ENCODE results near the gene LYST.
"Not testable (repeated sequence)": the region's sequence is repeated elsewhere in the genome, so short reads cannot be mapped to it uniquely, and the experiment has no call there.

The LYST gene, protein sequence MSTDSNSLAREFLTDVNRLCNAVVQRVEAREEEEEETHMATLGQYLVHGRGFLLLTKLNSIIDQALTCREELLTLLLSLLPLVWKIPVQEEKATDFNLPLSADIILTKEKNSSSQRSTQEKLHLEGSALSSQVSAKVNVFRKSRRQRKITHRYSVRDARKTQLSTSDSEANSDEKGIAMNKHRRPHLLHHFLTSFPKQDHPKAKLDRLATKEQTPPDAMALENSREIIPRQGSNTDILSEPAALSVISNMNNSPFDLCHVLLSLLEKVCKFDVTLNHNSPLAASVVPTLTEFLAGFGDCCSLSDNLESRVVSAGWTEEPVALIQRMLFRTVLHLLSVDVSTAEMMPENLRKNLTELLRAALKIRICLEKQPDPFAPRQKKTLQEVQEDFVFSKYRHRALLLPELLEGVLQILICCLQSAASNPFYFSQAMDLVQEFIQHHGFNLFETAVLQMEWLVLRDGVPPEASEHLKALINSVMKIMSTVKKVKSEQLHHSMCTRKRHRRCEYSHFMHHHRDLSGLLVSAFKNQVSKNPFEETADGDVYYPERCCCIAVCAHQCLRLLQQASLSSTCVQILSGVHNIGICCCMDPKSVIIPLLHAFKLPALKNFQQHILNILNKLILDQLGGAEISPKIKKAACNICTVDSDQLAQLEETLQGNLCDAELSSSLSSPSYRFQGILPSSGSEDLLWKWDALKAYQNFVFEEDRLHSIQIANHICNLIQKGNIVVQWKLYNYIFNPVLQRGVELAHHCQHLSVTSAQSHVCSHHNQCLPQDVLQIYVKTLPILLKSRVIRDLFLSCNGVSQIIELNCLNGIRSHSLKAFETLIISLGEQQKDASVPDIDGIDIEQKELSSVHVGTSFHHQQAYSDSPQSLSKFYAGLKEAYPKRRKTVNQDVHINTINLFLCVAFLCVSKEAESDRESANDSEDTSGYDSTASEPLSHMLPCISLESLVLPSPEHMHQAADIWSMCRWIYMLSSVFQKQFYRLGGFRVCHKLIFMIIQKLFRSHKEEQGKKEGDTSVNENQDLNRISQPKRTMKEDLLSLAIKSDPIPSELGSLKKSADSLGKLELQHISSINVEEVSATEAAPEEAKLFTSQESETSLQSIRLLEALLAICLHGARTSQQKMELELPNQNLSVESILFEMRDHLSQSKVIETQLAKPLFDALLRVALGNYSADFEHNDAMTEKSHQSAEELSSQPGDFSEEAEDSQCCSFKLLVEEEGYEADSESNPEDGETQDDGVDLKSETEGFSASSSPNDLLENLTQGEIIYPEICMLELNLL (N-terminal part only)

DNA sequence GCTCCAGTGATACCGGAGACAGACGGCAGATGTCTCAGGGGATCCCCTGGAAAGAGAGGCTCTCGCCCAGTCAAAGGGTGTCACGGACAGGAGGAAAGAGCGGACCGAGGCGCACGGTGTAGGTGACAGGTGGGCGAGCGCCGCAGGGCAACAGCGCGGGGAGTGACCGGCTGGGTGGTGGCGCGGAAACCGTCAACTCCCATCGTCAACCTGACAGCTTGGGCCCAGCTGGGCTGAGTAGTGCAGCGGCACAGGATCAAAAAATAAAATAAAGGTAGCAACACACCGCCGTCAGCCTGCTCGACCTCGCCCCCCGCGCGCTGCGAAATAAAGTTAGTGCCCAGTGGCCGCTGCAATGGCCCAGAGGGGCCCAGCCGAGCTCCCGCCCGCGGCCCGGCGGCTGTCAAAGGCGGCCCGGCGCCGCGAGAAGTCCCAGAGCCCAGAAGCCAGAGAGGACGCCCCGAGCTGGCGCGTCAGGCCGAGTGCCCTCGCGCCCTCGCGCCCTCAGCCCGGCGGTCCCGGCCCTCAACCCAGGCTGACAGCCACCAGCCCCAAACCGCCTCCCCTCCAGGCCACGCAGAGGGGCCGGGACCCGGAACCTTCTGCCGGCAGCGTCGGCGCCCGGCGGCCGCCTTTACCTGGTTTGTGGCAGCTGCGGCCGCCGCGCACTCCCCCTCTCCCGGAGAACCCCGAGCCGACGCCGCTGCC lies at the start of gene LYST:
Gene LYST, minus strand, starts transcription at position 702 of the 708 bp plus-strand sequence. CDS start 36,489 bp downstream, outside the sequence.
- peak in 1 of 2 donors; percentile 37 for DNase-seq

DNA sequence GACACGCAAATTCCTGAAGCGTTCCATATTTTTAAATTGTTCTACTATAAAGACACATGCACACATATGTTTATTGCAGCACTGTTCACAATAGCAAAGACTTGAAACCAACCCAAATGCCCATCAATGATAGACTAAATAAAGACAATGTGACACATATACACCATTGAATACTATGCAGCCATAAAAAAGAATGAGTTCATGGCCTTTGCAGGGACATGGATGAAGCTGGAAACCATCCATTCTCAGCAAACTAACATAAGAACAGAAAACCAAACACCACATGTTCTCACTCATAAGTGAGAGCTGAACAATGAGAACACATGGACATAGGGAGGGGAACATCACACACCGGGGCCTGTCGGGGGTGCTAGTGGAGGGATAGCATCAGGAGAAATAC lies 48.8 kb upstream of the LYST start:
- not testable (repeated sequence) for DNase-seq

- DNase-seq: no peak
These were observed 46.6 kb upstream of the LYST start for GRCh38 chr1:235913311-235913710.

DNA sequence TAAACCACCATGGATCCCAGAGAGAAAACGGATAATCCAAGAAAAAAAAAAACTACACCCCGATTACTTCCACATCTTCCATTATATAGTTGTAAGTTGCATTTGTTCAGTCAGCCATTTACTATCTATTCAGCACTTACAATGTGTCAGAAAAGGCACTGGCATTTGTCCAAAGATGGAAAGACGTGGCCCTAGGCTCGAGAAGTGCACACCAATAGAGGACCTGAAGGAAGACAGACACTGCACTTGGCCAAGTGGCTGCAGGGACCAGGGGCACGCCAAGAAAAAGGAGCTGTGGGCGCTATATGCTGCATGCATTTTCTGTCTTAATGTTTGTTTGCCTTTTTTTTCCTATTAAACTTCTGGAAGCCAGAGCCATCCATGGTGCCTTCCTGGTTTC lies 45.2 kb upstream of the LYST start:
- DNase-seq: no peak

DNA sequence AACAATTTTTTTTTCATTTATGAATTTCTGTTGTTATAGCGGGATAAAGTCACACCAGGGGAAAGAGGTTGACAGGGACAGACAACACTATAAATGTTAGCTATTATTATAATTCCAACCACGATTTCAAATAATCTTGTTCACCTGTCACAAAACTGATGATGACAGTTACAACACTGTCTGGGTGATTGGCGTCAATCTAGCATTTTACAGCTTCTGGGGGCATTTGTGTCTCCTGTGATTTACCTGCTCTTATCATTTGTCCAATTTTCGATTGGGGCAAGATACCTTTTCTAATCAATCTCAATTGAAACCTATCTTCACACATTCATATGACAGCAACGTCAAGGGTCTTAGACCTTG lies 44.6 kb upstream of the LYST start:
- DNase-seq: no peak

GRCh38 chr1:235910357-235911299 lies 43.9 kb upstream of the LYST start:
- DNase-seq: peak; percentile 20 to 30

DNA sequence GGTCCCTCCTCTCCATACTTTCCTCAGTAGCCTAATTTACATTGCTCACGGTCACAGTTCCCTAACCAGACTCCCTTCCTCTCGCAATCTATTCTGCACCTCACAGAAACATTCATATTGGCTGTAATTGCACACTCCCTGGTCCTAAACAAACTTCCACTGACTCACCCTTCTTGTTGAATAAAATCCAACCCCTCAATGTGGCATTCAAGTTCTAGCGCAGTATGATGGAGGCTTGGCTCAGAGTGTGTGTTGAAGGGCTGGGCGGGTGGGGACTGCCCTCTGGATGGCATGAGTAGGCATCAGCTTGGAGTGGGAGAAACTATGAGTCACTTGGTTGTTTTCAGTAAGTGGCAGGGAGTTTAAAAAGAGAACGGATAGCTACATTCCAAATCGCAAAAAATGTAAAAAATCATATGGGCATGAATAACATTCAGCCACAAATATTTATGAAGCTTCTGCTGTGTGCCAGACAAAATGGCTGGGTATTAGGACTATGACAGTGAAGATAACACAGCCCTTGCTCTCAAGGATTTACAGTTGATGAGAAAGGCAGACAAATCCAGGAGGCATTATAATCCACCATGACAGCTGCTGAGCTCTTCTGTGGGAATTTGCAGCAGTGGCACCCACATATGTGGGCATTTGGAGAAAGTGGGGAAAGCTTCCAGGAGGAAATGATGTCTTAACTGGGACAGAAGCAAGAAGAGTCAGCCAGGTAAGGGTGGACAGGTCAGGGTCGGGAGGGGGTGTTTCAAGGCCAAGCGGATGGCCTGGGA lies 42.2 kb upstream of the LYST start:
- no peak for DNase-seq

DNA sequence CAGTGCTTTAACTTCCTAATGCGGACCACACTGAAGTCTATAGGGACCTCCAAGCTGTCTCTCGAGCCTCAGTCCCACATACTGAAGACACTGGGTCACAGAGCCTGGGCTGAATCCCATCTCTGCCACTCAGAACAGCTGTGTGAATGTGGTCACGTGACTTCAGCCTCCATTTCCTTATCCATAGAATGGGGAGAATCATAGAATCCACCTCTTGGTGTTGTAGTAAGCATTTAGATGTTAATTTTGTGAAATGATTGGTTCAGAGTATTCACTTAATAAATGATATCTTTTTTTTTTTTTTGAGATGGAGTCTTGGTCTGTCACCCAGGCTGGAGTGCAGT lies 41.2 kb upstream of the LYST start:
- no peak for DNase-seq

- DNase-seq: no peak
These were observed 40.6 kb upstream of the LYST start for GRCh38 chr1:235907187-235907896.

DNA sequence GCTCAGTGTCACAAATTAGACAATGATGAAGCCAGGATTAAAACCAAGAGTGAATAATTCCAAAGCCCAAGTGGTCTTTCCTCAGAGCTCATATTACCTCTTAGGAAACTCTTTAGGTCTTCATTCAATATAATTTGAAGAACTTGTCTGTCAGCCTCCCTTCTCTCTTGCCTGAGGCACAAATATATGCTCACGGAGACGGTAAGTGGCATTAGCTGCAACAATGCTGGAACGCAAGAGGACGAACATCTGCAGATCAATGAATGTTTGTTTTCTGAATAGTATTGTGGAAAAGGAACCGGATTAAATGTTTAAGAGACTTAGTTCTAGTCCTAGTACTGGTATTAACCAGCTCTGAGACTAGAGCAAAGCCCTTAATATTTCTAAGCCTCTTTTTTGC lies 39.7 kb upstream of the LYST start:
- DNase-seq: no peak

DNA sequence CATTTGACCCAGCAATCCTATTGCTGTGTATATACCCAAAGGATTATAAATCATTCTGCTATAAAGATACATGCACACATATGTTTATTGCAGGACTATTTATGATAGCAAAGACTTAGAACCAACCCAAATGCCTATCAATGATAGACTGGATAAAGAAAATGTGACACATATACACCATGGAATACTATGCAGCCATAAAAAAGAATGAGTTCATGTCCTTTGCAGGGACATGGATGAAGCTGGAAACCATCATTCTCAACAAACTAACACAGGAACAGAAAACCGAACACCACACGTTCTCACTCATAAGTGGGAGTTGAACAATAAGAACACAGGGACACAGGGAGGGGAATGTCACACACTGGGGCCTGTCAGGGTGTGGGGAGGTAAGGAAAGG lies 37.1 kb upstream of the LYST start:
- not testable (repeated sequence) for DNase-seq

DNA sequence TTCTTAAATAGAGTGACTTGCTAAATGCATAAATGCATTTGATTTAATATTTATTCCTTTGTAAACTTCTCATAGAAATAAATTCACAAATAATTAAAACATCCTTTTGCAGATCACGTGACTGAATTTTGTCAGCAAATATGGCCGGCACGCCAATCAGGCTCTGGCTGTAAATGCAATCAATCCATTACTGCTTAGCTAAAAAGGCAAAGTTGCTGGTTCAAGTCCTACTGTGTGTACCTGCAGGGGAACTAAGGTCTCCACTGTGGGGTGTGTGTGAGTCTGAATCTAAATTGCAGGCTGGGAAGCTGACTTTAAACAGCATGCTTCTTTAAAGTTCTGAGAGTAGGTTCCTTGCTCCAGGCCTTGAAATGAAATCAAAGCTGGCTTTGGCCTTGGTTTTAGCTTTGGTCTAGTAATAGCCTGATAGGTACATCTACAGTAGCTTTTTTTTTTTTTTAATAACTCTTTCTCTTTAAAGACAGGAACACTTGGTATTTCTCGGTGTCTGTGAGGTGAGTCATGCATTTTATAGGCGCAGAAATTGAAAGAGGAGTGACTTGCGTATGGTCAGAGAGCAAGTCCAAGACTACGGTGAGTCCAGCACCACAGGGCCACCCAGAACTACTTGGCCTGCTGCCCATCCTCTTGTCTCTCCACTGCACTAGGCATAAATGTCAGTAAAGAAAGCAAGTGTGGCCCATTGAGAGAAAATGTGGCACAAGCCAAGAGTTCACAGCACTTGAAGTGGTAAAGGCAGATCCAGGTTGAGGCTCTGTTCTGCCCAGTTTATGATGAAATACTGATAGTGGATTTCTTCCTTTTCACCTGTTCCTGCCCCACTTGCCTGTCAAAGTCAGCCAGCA lies 36.2 kb upstream of the LYST start:
- DNase-seq: no peak

- no peak for DNase-seq
These were observed 34.8 kb upstream of the LYST start for GRCh38 chr1:235901461-235901860.

DNA sequence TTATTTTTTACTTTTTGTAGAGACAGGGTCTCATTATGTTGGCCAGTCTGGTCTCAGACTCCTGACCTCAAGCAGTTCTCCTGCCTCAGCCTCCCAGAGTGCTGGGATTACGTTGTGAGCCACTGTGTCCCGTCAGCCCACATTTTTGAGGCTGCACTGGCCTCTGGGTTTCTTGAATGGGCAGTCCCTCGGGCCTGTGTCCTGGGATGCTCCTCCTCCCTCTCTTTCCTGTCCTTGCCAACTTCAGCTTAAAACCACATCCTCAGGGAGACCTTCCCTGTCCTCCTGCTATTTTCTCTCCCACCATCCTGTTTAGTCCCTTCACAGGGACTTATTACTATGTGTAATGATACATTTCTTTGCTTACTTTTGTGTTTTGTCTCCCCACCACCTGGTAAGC lies 31.4 kb upstream of the LYST start:
- no peak for DNase-seq

GRCh38 chr1:235893840-235894239 lies 27.1 kb upstream of the LYST start:
- DNase-seq: no peak

DNA sequence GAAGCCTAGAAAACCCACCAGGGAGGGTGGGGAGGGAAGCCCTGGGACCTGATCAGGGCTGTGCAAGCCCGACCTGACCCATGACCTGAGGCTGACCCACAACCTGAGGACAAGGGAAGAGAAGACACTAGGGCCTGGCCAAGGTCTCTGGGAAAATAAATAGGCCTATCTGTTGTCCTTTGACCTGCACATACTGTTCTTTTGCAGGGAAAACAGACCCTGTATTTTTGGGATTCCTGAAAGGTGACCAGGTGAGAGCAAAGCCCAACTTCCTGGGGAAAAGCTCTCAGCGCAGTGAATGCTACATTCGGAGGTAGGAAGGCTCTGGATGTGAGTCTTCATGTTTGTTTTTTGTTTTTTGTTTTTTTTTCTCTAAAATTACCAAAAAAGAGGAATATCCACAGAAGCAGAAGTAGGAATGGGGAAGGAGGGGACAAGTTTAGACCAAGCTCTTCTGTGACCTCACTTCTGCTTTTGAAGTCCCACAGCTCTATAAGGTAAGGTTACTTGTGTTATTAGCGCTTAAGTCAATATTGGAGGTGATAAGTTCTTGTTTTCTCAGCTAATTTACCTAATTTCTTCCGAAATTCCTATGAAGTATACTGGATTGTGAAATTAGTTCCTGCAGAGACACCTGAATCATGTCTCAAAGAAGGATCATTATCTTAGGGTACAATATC lies 26.2 kb upstream of the LYST start:
- no peak for DNase-seq

GRCh38 chr1:235892202-235892601 lies 25.5 kb upstream of the LYST start:
- DNase-seq: no peak

DNA sequence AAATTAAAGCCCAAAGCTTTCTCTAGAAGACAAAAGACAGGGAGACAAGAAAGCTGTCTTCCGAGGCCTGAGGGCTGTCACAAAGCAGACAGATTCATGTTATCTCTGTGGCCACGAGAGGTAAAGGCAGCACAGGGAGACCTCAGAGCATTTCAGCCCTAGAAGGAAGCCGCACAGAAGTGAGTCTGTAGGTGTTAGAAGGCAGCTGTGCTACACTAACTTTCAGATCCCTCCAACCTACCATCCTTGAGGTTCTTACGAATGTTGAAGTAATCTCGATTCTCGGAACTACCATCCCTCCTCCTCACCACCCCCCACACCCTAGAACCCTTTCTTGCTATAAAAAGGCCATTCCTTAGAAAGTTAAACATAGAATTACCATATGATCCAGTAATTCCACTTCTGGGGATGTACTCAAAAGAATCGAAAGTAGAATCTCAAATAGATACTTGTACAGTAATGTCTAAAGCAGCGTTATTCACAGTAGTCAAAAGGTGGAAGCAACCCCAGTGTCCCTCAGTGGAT lies 21.5 kb upstream of the LYST start:
- peak; percentile 32 to 41 for DNase-seq

Data from stimulated activated CD4-positive, alpha-beta T cell treated with anti-CD3 and anti-CD28 coated beads, Interleukin-2, amount 100 ng/mL, for 48 hours (primary cell).